HepG2 (cell line): ENCODE measurements around the gene C1QC. TPM values are rescaled to one million over a fixed set of nuclear protein-coding genes. Genes with fewer than 3 reads are reported as not detected.
"Not testable (repeated sequence)": the region's sequence is repeated elsewhere in the genome, so short reads cannot be mapped to it uniquely, and the experiment has no call there.

ENCODE experiments used
- ATAC-seq: fragments of 200-7000 bp; cut with Tn5 transposase; 3 replicates; pipeline ENCODE4 v1.9.1; 2020; ENCODE audit warnings: mild to moderate bottlenecking, moderate library complexity
- BruUV-seq: library from RNA; stranded (reverse); fragments of 400-500 nt; replicated peaks from 2 replicates; lab custom pipeline; 2021; lab: Mats Ljungman, UMichigan
- CTCF ChIA-PET: fragments of 300-600 bp; formaldehyde crosslinking; extraction: SDS; loops from one replicate; lab custom pipeline; 2021; ENCODE audit warnings: low total read pairs, inconsistent platforms, low intra/inter-chr PET ratio; lab: Yijun Ruan, JAX
- POLR2A ChIA-PET: fragments of 350-600 bp; sonication (Branson Sonifier 250); formaldehyde crosslinking; loops from one replicate; lab custom pipeline; 2020; ENCODE audit warnings: antibody characterized with exemption, inconsistent platforms; lab: Yijun Ruan, JAX
- DNase-seq: peaks from one replicate; pipeline ENCODE4 v3.0.0-alpha.2; 2015; ENCODE audit warnings: low spot score
- FAIRE-seq: peaks from 3 replicates; lab custom pipeline; 2011; peaks lifted over from hg19 to GRCh38; lab: Jason Lieb, UNC
- H2AFZ ChIP-seq: one replicate; pipeline ENCODE4 v1.6.1; 2011; ENCODE audit warnings: low read length, inconsistent platforms
- H3K27ac ChIP-seq: fragments of 300-600 bp; 3 replicates; pipeline ENCODE4 v1.8.0; 2011; ENCODE audit warnings: mixed run types, mild to moderate bottlenecking, mixed read lengths, low read length, inconsistent platforms; ENCODE audit not compliant: insufficient read depth; ENCODE audit errors: extremely low read length
- H3K27me3 ChIP-seq, 2 experiments: fragments of 200-600 bp in 1 of 2; 2 replicates in 1 of 2; 3 replicates in 1 of 2; pipeline versions ENCODE4 v1.6.0 to v1.8.0; 2011; ENCODE audit warnings: low read length in 2 of 2, mild to moderate bottlenecking in 2 of 2, moderate library complexity in 2 of 2, inconsistent platforms in 1 of 2; ENCODE audit not compliant: insufficient read depth in 2 of 2, control insufficient read depth in 1 of 2
- H3K36me3 ChIP-seq, 2 experiments: fragments of 200-600 bp in 1 of 2; replicated peaks in 1 of 2; 2 replicates in 1 of 2; 3 replicates in 1 of 2; pipeline versions ENCODE4 v1.5.1 to v1.8.0; 2011; ENCODE audit warnings: low read length in 2 of 2, inconsistent platforms in 1 of 2; ENCODE audit not compliant: insufficient read depth in 2 of 2, control insufficient read depth in 1 of 2
- H3K4me1 ChIP-seq: 2 replicates; pipeline ENCODE4 v1.5.1; 2012; ENCODE audit warnings: low read length, inconsistent platforms; ENCODE audit not compliant: insufficient read depth
- H3K4me2 ChIP-seq: 2 replicates; pipeline ENCODE4 v1.6.0; 2011; ENCODE audit warnings: low read depth, low read length, inconsistent platforms
- H3K4me3 ChIP-seq, 3 experiments: fragments of 200-600 bp in 1 of 3; sonication (generic), shearing (Covaris generic) in 1 of 3; replicated peaks in 1 of 3; 2 replicates each; pipeline ENCODE4 v1.5.1; 2011 to 2016; ENCODE audit warnings: low read length in 3 of 3, inconsistent platforms in 2 of 3, low read depth in 2 of 3, mild to moderate bottlenecking in 2 of 3, control low read depth in 1 of 3, mixed read lengths in 1 of 3; ENCODE audit not compliant: insufficient read depth in 1 of 3
- H3K79me2 ChIP-seq: one replicate; pipeline ENCODE4 v1.6.1; 2011; ENCODE audit warnings: low read length, inconsistent platforms; ENCODE audit not compliant: insufficient read depth
- H3K9ac ChIP-seq: 2 replicates; pipeline ENCODE4 v1.6.0; 2011; ENCODE audit warnings: mild to moderate bottlenecking, low read depth, low read length, inconsistent platforms; ENCODE audit not compliant: insufficient read depth
- H3K9me3 ChIP-seq: 2 replicates; pipeline ENCODE4 v1.5.1; 2012; ENCODE audit warnings: mild to moderate bottlenecking, low read length
- H4K20me1 ChIP-seq: 2 replicates; pipeline ENCODE4 v1.6.0; 2011; ENCODE audit warnings: inconsistent platforms, mild to moderate bottlenecking, low read length, moderate library complexity; ENCODE audit not compliant: insufficient read depth
- CREB1 ChIP-seq, 2 experiments: fragments of 450-650 bp in 1 of 2; IDR thresholded peaks; 2 replicates each; pipeline ENCODE4 v1.6.1; 2016 to 2017; ENCODE audit warnings: control low read depth in 1 of 2, mild to moderate bottlenecking in 1 of 2, missing compliant biosample characterization in 1 of 2, missing genetic modification characterization in 1 of 2
- ELF1 ChIP-seq: sonication (generic); formaldehyde crosslinking; IDR thresholded peaks from 2 replicates; pipeline ENCODE4 v1.4.0; 2020; ENCODE audit warnings: missing genetic modification reagents
- IRF2 ChIP-seq: IDR thresholded peaks from 2 replicates; pipeline ENCODE4 v1.6.1; 2018; ENCODE audit warnings: missing genetic modification reagents, missing compliant biosample characterization
- JDP2 ChIP-seq: sonication (generic); formaldehyde crosslinking; IDR thresholded peaks from 2 replicates; pipeline ENCODE4 v1.8.1; 2022; ENCODE audit warnings: missing genetic modification reagents, borderline replicate concordance
- KLF6 ChIP-seq: IDR thresholded peaks from 2 replicates; pipeline ENCODE4 v1.8.0; 2016; ENCODE audit warnings: missing biosample characterization, missing genetic modification reagents
- MEIS2 ChIP-seq: sonication (generic); formaldehyde crosslinking; IDR thresholded peaks from 2 replicates; pipeline ENCODE4 v1.9.0; 2021; ENCODE audit warnings: mild to moderate bottlenecking, missing genetic modification reagents
- PCBP1 ChIP-seq: fragments of 200-400 bp; formaldehyde crosslinking; IDR thresholded peaks from 2 replicates; pipeline ENCODE4 v1.6.1; 2017; ENCODE audit warnings: mild to moderate bottlenecking, low read depth, low read length, borderline replicate concordance
- PHF8 ChIP-seq: sonication (generic); formaldehyde crosslinking; IDR thresholded peaks from 2 replicates; pipeline ENCODE4 v1.5.0; 2020; ENCODE audit warnings: missing genetic modification reagents
- ZEB1 ChIP-seq: IDR thresholded peaks from 2 replicates; pipeline ENCODE4 v1.6.1; 2012; ENCODE audit warnings: mild to moderate bottlenecking, low read depth, inconsistent platforms; ENCODE audit not compliant: insufficient replicate concordance
- ZNF331 ChIP-seq: sonication (generic); formaldehyde crosslinking; IDR thresholded peaks from 2 replicates; pipeline ENCODE4 v1.4.0; 2020; ENCODE audit warnings: missing genetic modification reagents
- ZNF546 ChIP-seq: sonication (generic); formaldehyde crosslinking; conservative IDR thresholded peaks from 2 replicates; pipeline ENCODE4 v1.8.1; 2023; ENCODE audit warnings: mild to moderate bottlenecking, missing genetic modification reagents
- ZNF614 ChIP-seq: IDR thresholded peaks from 2 replicates; pipeline ENCODE4 v1.6.1; 2018; ENCODE audit warnings: missing biosample characterization, missing genetic modification reagents, inconsistent platforms, borderline replicate concordance
- ZNF720 ChIP-seq: sonication (generic); formaldehyde crosslinking; IDR thresholded peaks from 2 replicates; pipeline ENCODE4 v1.4.0; 2020; ENCODE audit warnings: missing genetic modification reagents
- ZNF770 ChIP-seq: sonication (generic); formaldehyde crosslinking; IDR thresholded peaks from 2 replicates; pipeline ENCODE4 v1.5.0; 2020; ENCODE audit warnings: mild to moderate bottlenecking, missing genetic modification reagents
- ZNF773 ChIP-seq: sonication (generic); formaldehyde crosslinking; IDR thresholded peaks from 2 replicates; pipeline ENCODE4 v1.4.0; 2020; ENCODE audit warnings: missing genetic modification reagents, borderline replicate concordance
- WGBS: methylation state at CpG from one replicate; pipeline ENCODE4 v1.1.6; 2017; ENCODE audit warnings: low lambda C conversion rate; 5-methylcytosine and 5-hydroxymethylcytosine counted together
- in situ Hi-C: cut with HindIII; loops from 2 replicates; pipeline ENCODE4 v1.10.0; 2017; ENCODE audit warnings: low pct_unique_long_range_greater_than_20kb; ENCODE audit not compliant: extremely low pct_ligation_motif_present
- intact Hi-C: fragments of 100-400 bp; cut with micrococcal nuclease; formaldehyde crosslinking; loops from one replicate; pipeline ENCODE4 v1.10.0; 2022; ENCODE audit not compliant: unreplicated experiment
- polyA plus RNA-seq, 8 experiments: library from polyadenylated mRNA; depleted of rRNA in 3 of 8; stranded (reverse) in 7 of 8; unstranded in 1 of 8; fragments of >200 nt; fragmentation: Illumina TruSeq in 4 of 8; extraction: Trizol in 4 of 8; gene quantifications; 2 replicates each; pipeline versions ENCODE4 v1.2.1 to v1.2.3, GENCODE V29; 2011 to 2016; ENCODE audit warnings: low read depth in 4 of 8, missing spikeins in 1 of 8, mixed read lengths in 1 of 8; ENCODE audit not compliant: insufficient read depth in 1 of 8
- total RNA-seq, 5 experiments: library from RNA; depleted of rRNA; stranded (reverse); fragments of >200 nt; fragmentation: Illumina TruSeq; extraction: Trizol; gene quantifications; 2 replicates each; pipeline ENCODE4 v1.2.3, GENCODE V29; 2016; ENCODE audit warnings: low read depth in 1 of 5

The C1QC gene
- total and polyA plus RNA-seq, 2 of the 13 experiments (the other 11 are each of a cell fraction or from before 2014, with no cell fraction given) = not detected

- FAIRE-seq (no peak), DNase-seq (no peak), ATAC-seq (no peak)
- CTCF ChIA-PET = interaction anchor here (1.0 to 2.4 kb wide), 2 partner anchors 256 to 290 kb away, joined by 3 to 17 read pairs; no protein-coding TSS in a partner anchor
- H3K4me1 ChIP-seq = no peaks in the 10 kb centered on the region
- H3K36me3 ChIP-seq = no peaks in the 10 kb centered on the region
- BruUV-seq = no TSS peak
- H3K79me2 ChIP-seq = no peaks in the 10 kb centered on the region
- peaks cover 3 to 6% of the 10 kb centered on the region in 2 experiments; a peak in 1 of 5 replicates for H3K27me3 ChIP-seq
- H3K9me3 ChIP-seq = no peaks in the 10 kb centered on the region
- intact Hi-C loops (no loop called here), in situ Hi-C loops (no loop called here)
- POLR2A ChIA-PET = no interaction called here
- no peaks in the 10 kb centered on the region for H4K20me1 ChIP-seq
- WGBS = 0% methylated on average over 1 of the region's 1 CpG
- TF ChIP-seq PCBP1 (no peak), IRF2 (no peak), ZNF546 (CRISPR knock-in tag) (no peak), KLF6 (CRISPR knock-in tag) (no peak), MEIS2 (CRISPR knock-in tag) (no peak), ZNF331 (CRISPR knock-in tag) (no peak), ZNF614 (CRISPR knock-in tag) (no peak), CREB1 (IDR thresholded peaks at IDR 0.05) (no peak), CREB1 (CRISPR knock-in tag; IDR thresholded peaks at IDR 0.05) (no peak), ZNF720 (CRISPR knock-in tag) (no peak), PHF8 (CRISPR knock-in tag) (no peak), ZEB1 (no peak), ZNF773 (CRISPR knock-in tag) (no peak), ZNF770 (CRISPR knock-in tag) (no peak), ELF1 (no peak), JDP2 (CRISPR knock-in tag) (no peak)
- H3K4me2 ChIP-seq = no peak overlapping the region
- H3K9ac ChIP-seq = no peak overlapping the region
- H2AFZ ChIP-seq = no peak overlapping the region
- no peak overlapping the region for H3K4me3 ChIP-seq
- no peak overlapping the region for H3K27ac ChIP-seq
Observed at GRCh38 chr1:22674410-22674749, 30.9 kb downstream of the C1QC start.

GRCh38 chr1:22676151-22676550 lies 32.7 kb downstream of the C1QC start:
- WGBS = 49% methylated on average over 15 of the region's 15 CpGs
- FAIRE-seq, H4K20me1 ChIP-seq, POLR2A ChIA-PET, H3K9me3 ChIP-seq, H2AFZ ChIP-seq, intact Hi-C loops, H3K4me2 ChIP-seq, CTCF ChIA-PET, H3K27ac ChIP-seq, H3K4me3 ChIP-seq, in situ Hi-C loops, DNase-seq, H3K27me3 ChIP-seq, ATAC-seq, BruUV-seq, H3K4me1 ChIP-seq, H3K9ac ChIP-seq, H3K79me2 ChIP-seq, H3K36me3 ChIP-seq: not testable (repeated sequence)
